ENCODE results near the gene BTNL9. TPM values are rescaled to one million over a fixed set of nuclear protein-coding genes. Genes with fewer than 3 reads are reported as not detected.

Gene BTNL9
- total RNA-seq, 1 experiment from 2014 or later = 0.96 TPM

GRCh38 chr5:181054871-181055459 lies 14.9 kb downstream of the BTNL9 start:
- TF ChIP-seq CTCF (conservative IDR thresholded peaks at IDR 0.05) = no peak
- no peak overlapping the region for H3K4me2 ChIP-seq (ENCODE audit: insufficient read depth, insufficient read length, low read length)
- no CpG with 5 or more reads among the region's 7 CpGs for WGBS (ENCODE audit: extremely low coverage, insufficient read length, low lambda C conversion rate)
- H2BK15ac ChIP-seq (ENCODE audit: low read depth, low read length) = no peak overlapping the region
- H2BK5ac ChIP-seq (ENCODE audit: insufficient read length, low read length) = no peak overlapping the region
- H2BK12ac ChIP-seq (ENCODE audit: insufficient read length, low read depth, low read length) = no peak overlapping the region
- H3K9me3 ChIP-seq (ENCODE audit: control insufficient read depth, low read depth, low read length) = no peaks in the 10 kb centered on the region
- H4K8ac ChIP-seq (replicated peaks; ENCODE audit: insufficient read length, low read depth, low read length) = no peak overlapping the region
- H3K4ac ChIP-seq (ENCODE audit: low read depth, low read length) = no peak overlapping the region
- peaks cover 65% of the 10 kb centered on the region for H3K27me3 ChIP-seq (ENCODE audit: insufficient read depth, low read length)
- H2AFZ ChIP-seq (ENCODE audit: low read length) = no peak overlapping the region
- H3K56ac ChIP-seq (ENCODE audit: insufficient read length, low read depth, low read length) = no peak overlapping the region
- peaks cover 23% of the 10 kb centered on the region for H3K23me2 ChIP-seq (ENCODE audit: insufficient read length, low read depth, low read length, poor library complexity, severe bottlenecking)
- no peak overlapping the region for H2BK20ac ChIP-seq (ENCODE audit: low read depth, low read length, poor library complexity, severe bottlenecking)
- H3T11ph ChIP-seq (ENCODE audit: low read length) = no peak overlapping the region
- no peak overlapping the region for H3K14ac ChIP-seq (ENCODE audit: insufficient read depth, low read length)
- no peak overlapping the region for H3K9ac ChIP-seq (ENCODE audit: extremely low read depth, insufficient read length, low read length)
- no peak overlapping the region for H4K91ac ChIP-seq (ENCODE audit: insufficient read length, low read depth, low read length)
- H3K23ac ChIP-seq (ENCODE audit: insufficient read length, low read depth, low read length) = no peak overlapping the region
- no peaks in the 10 kb centered on the region for H3K79me1 ChIP-seq (ENCODE audit: insufficient read depth, low read depth, low read length, poor library complexity, severe bottlenecking)
- H4K5ac ChIP-seq (ENCODE audit: insufficient read length, low read depth, low read length) = no peak overlapping the region
- Mint-ChIP-seq H3K9me3 (peaks cover 5 to 10% of the 10 kb centered on the region in 2 experiments; a peak in 4 of 5 replicates), H3K27me3 (ENCODE audit: low read depth) (peaks cover 94% of the 10 kb centered on the region), H3K27ac (no peak overlapping the region), H3K4me1 (peaks cover 25 to 30% of the 10 kb centered on the region in 2 experiments), H3K36me3 (ENCODE audit: insufficient read depth in 1 of 3, low read depth in 3 of 3) (peaks cover 0 to 1% (median 0%) of the 10 kb centered on the region in 3 experiments; a peak in 1 of 7 replicates), H3K4me3 (0 out of 5 replicates have a peak overlapping the region, but pooled peaks of 1 of the 2 experiments have one; percentile 10)
- no peak overlapping the region for H2BK120ac ChIP-seq (ENCODE audit: low read depth, low read length, poor library complexity, severe bottlenecking)
- no peaks in the 10 kb centered on the region for H4K20me1 ChIP-seq (ENCODE audit: control insufficient read depth, insufficient read depth, insufficient read length)
- no peak overlapping the region for H3K27ac ChIP-seq (ENCODE audit: insufficient read length, low read depth, low read length)
- H3K79me2 ChIP-seq (ENCODE audit: insufficient read depth, low read length) = no peaks in the 10 kb centered on the region
- no peak overlapping the region for H3K18ac ChIP-seq (ENCODE audit: insufficient read length, low read depth, low read length)
- no peak for DNase-seq
- H3K4me1 ChIP-seq (ENCODE audit: insufficient read depth, low read length) = 0 out of 2 replicates have a peak, but pooled peaks cover 2% of the 10 kb centered on the region
- no peak overlapping the region for H2AK5ac ChIP-seq (ENCODE audit: insufficient read length, low read length)
